OCI-LY1 (cell line): ENCODE data around the gene C22orf31.

Source experiments
- EZH2 ChIP-seq: fragments of 200-600 bp; sonication (generic), shearing (Covaris generic); IDR thresholded peaks from 2 replicates; pipeline ENCODE4 v1.8.0; 2017; ENCODE audit warnings: borderline replicate concordance, mixed run types, mild to moderate bottlenecking, antibody characterized with exemption, low read length, moderate library complexity, mixed read lengths
- TF ChIP-seq, protein P1 (sequence below): fragments of 200-600 bp; sonication (generic), shearing (Covaris generic); IDR thresholded peaks from 2 replicates; pipeline ENCODE4 v1.5.1; 2017; ENCODE audit warnings: mild to moderate bottlenecking, antibody characterized with exemption, low read length, moderate library complexity, mixed read lengths

DNA sequence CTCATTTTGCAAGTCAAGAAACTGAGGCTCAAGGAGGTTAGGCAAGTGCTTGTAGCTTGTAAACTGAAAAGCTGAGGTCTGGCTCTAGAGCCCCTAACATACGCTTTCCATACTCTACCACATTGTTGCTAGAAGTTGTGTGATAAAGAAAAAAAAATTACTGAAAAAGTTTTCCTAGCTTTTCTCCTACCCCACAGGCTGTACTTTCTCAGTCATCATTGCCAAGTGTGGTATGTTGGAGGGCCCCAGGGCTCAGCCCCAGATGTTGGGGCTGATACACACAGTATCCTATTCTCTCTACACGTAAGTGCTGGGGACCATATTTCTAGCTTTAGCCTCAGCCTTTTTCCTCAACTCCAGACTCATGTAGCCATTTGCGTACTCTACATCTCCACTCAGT is 27.2 kb upstream of the C22orf31 start:
- TF ChIP-seq, protein P1, sequence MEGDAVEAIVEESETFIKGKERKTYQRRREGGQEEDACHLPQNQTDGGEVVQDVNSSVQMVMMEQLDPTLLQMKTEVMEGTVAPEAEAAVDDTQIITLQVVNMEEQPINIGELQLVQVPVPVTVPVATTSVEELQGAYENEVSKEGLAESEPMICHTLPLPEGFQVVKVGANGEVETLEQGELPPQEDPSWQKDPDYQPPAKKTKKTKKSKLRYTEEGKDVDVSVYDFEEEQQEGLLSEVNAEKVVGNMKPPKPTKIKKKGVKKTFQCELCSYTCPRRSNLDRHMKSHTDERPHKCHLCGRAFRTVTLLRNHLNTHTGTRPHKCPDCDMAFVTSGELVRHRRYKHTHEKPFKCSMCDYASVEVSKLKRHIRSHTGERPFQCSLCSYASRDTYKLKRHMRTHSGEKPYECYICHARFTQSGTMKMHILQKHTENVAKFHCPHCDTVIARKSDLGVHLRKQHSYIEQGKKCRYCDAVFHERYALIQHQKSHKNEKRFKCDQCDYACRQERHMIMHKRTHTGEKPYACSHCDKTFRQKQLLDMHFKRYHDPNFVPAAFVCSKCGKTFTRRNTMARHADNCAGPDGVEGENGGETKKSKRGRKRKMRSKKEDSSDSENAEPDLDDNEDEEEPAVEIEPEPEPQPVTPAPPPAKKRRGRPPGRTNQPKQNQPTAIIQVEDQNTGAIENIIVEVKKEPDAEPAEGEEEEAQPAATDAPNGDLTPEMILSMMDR = no peak
- no peak for TF ChIP-seq EZH2
